ENCODE data around the gene DLGAP5. TPM values are rescaled to one million over a fixed set of nuclear protein-coding genes. Genes with fewer than 3 reads are reported as not detected.

Gene DLGAP5
- total and polyA plus RNA-seq, 4 donors = 0.34 to 5.0 (median 0.63) TPM

- Histone ChIP-seq H3K27ac (ENCODE audit: low read depth in 1 of 2, low read length in 1 of 2) (no peak overlapping the region), H3K4me1 (ENCODE audit: control insufficient read depth in 5 of 5, insufficient read depth in 5 of 5, low read length in 5 of 5) (peaks cover 0 to 18% (median 3%) of the 10 kb centered on the region in 5 donors), H3K27me3 (ENCODE audit: control insufficient read depth in 3 of 3, insufficient read depth in 3 of 3, low read length in 2 of 3) (no peaks in the 10 kb centered on the region), H3K9me3 (ENCODE audit: control insufficient read depth in 4 of 4, insufficient read depth in 3 of 4, low read length in 3 of 4) (no peaks in the 10 kb centered on the region), H3K9ac (ENCODE audit: insufficient read depth in 1 of 2, low read length in 2 of 2) (peak overlapping the region in 1 of 2 donors; percentile 78), H3K36me3 (ENCODE audit: control insufficient read depth in 4 of 4, insufficient read depth in 4 of 4, low read length in 4 of 4) (no peaks in the 10 kb centered on the region), H3K4me3 (peak overlapping the region; percentile 54)
- 64 to 70% methylated on average over 11 of the region's 11 CpGs for WGBS, 2 donors
- ATAC-seq (ENCODE audit: insufficient read depth, low FRiP score) (no peak), DNase-seq (no peak)
- no peak for TF ChIP-seq CTCF (IDR thresholded peaks at IDR 0.05; ENCODE audit: control extremely low read depth, extremely low read depth)
These were observed 753 bp upstream of the DLGAP5 start for GRCh38 chr14:55192054-55192621.

DNA sequence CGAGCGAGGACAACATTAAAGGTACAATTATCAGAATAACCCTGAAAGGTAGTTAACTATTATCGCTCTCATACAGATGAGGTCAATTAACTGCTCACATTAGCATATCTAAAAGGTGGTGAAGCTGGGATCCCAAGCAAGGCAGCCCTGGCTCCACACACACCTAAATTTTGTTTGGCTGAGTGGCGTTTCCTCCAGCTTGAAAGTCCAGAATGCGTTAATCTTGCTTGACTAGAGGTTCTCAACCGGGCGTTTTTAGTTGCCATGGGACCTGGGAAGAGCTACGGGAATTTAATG is 531 bp downstream of the DLGAP5 start:
- no peak for TF ChIP-seq CTCF (IDR thresholded peaks at IDR 0.05; ENCODE audit: control extremely low read depth, extremely low read depth)
- peaks cover 0 to 18% (median 3%) of the 10 kb centered on the region in 5 donors for H3K4me1 ChIP-seq (ENCODE audit: control insufficient read depth in 5 of 5, insufficient read depth in 5 of 5, low read length in 5 of 5)
- H3K4me3 ChIP-seq = no peak overlapping the region
- no peaks in the 10 kb centered on the region for H3K36me3 ChIP-seq (ENCODE audit: control insufficient read depth in 4 of 4, insufficient read depth in 4 of 4, low read length in 4 of 4)
- 10 to 14% methylated on average over 8 of the region's 8 CpGs for WGBS, 2 donors
- no peaks in the 10 kb centered on the region for H3K27me3 ChIP-seq (ENCODE audit: control insufficient read depth in 3 of 3, insufficient read depth in 3 of 3, low read length in 2 of 3)
- DNase-seq = peak in 1 of 3 donors; percentile 25
- H3K9me3 ChIP-seq (ENCODE audit: control insufficient read depth in 4 of 4, insufficient read depth in 3 of 4, low read length in 3 of 4) = no peaks in the 10 kb centered on the region
- H3K9ac ChIP-seq (ENCODE audit: insufficient read depth in 1 of 2, low read length in 2 of 2) = peak overlapping the region; percentile 8 to 57
- H3K27ac ChIP-seq (ENCODE audit: low read depth in 1 of 2, low read length in 1 of 2) = no peak overlapping the region
- ATAC-seq (ENCODE audit: insufficient read depth, low FRiP score) = no peak

- no peak overlapping the region for H3K4me3 ChIP-seq
- H3K4me1 ChIP-seq (ENCODE audit: control insufficient read depth in 5 of 5, insufficient read depth in 5 of 5, low read length in 5 of 5) = peaks cover 0 to 18% (median 3%) of the 10 kb centered on the region in 5 donors
- TF ChIP-seq CTCF (IDR thresholded peaks at IDR 0.05; ENCODE audit: control extremely low read depth, extremely low read depth) = no peak
- H3K27me3 ChIP-seq (ENCODE audit: control insufficient read depth in 3 of 3, insufficient read depth in 3 of 3, low read length in 2 of 3) = no peaks in the 10 kb centered on the region
- no peak overlapping the region for H3K9ac ChIP-seq (ENCODE audit: insufficient read depth in 1 of 2, low read length in 2 of 2)
- no peak for DNase-seq
- H3K9me3 ChIP-seq (ENCODE audit: control insufficient read depth in 4 of 4, insufficient read depth in 3 of 4, low read length in 3 of 4) = no peaks in the 10 kb centered on the region
- no peak overlapping the region for H3K27ac ChIP-seq (ENCODE audit: low read depth in 1 of 2, low read length in 1 of 2)
- WGBS, 2 donors = 66 to 70% methylated on average over 4 of the region's 4 CpGs
- ATAC-seq (ENCODE audit: insufficient read depth, low FRiP score) = no peak
- no peaks in the 10 kb centered on the region for H3K36me3 ChIP-seq (ENCODE audit: control insufficient read depth in 4 of 4, insufficient read depth in 4 of 4, low read length in 4 of 4)
These were observed 2.6 kb downstream of the DLGAP5 start for GRCh38 chr14:55188686-55189295.

All from lung (tissue), 12 donors.